CD4-positive, alpha-beta memory T cell (primary cell): ENCODE results near the gene PCYT2. TPM values are rescaled to one million over a fixed set of nuclear protein-coding genes. Genes with fewer than 3 reads are reported as not detected.
A peak's percentile ranks its signal among the peaks of the same experiment; 100 is the strongest.

ENCODE experiments used
- CTCF ChIA-PET: fragments of 350-600 bp; sonication (Branson Sonifier 250); formaldehyde crosslinking; loops from one replicate; lab custom pipeline; 2021; ENCODE audit warnings: inconsistent platforms; ENCODE audit not compliant: partially characterized antibody; lab: Charles Lee
- POLR2A ChIA-PET: fragments of 350-600 bp; sonication (Branson Sonifier 250); formaldehyde crosslinking; loops from one replicate; lab custom pipeline; 2021; ENCODE audit not compliant: partially characterized antibody; lab: Charles Lee
- DNase-seq, 5 donors: peaks; one replicate each; pipeline versions ENCODE4 v3.0.0 to v3.0.0-alpha.2; 2020 to 2022; ENCODE audit warnings: mixed read lengths in 1 of 5
- H3K27ac ChIP-seq: one replicate; pipeline ENCODE4 v1.7.0; 2013; ENCODE audit warnings: low read depth, low read length
- H3K27me3 ChIP-seq: 2 replicates; pipeline ENCODE4 v1.7.0; 2013; ENCODE audit warnings: mild to moderate bottlenecking, low read length, moderate library complexity; ENCODE audit not compliant: insufficient read depth
- H3K36me3 ChIP-seq: 2 replicates; pipeline ENCODE4 v1.7.0; 2013; ENCODE audit warnings: mild to moderate bottlenecking, low read length, moderate library complexity; ENCODE audit not compliant: insufficient read depth
- H3K4me1 ChIP-seq: 2 replicates; pipeline ENCODE4 v1.7.0; 2013; ENCODE audit warnings: mild to moderate bottlenecking, low read length, moderate library complexity; ENCODE audit not compliant: insufficient read depth
- H3K4me3 ChIP-seq, 2 donors: one replicate each; pipeline ENCODE4 v1.7.0; 2013; ENCODE audit warnings: low read length in 2 of 2, mild to moderate bottlenecking in 1 of 2
- H3K9me3 ChIP-seq, 2 donors: one replicate each; pipeline ENCODE4 v1.7.0; 2013; ENCODE audit warnings: low read length in 2 of 2, control low read depth in 1 of 2; ENCODE audit not compliant: control insufficient read depth in 1 of 2
- H3K27ac Mint-ChIP-seq, 7 donors: one replicate each; pipeline ENCODE4 v1.8.0; 2020 to 2021; ENCODE audit warnings: mixed read lengths in 7 of 7, mild to moderate bottlenecking in 6 of 7, inconsistent platforms in 3 of 7, moderate library complexity in 3 of 7
- H3K27me3 Mint-ChIP-seq, 2 donors: one replicate each; pipeline ENCODE4 v1.8.0; 2020 to 2021; ENCODE audit warnings: mixed read lengths in 2 of 2
- H3K36me3 Mint-ChIP-seq, 2 donors: one replicate each; pipeline ENCODE4 v1.8.0; 2020 to 2021; ENCODE audit warnings: mixed read lengths in 2 of 2, inconsistent platforms in 1 of 2, mild to moderate bottlenecking in 1 of 2
- H3K4me1 Mint-ChIP-seq, 4 donors: one replicate each; pipeline ENCODE4 v1.8.0; 2020 to 2021; ENCODE audit warnings: mixed read lengths in 4 of 4, mild to moderate bottlenecking in 1 of 4
- H3K4me3 Mint-ChIP-seq, 8 donors: one replicate each; pipeline ENCODE4 v1.8.0; 2020 to 2021; ENCODE audit warnings: mixed read lengths in 8 of 8, mild to moderate bottlenecking in 7 of 8, moderate library complexity in 6 of 8, inconsistent platforms in 3 of 8
- H3K9me3 Mint-ChIP-seq, 8 donors: one replicate each; pipeline ENCODE4 v1.8.0; 2020 to 2021; ENCODE audit warnings: mixed read lengths in 8 of 8, mild to moderate bottlenecking in 5 of 8, inconsistent platforms in 3 of 8, moderate library complexity in 1 of 8
- intact Hi-C: fragments of 100-400 bp; cut with micrococcal nuclease; formaldehyde crosslinking; loops from one replicate; pipeline ENCODE4 v1.15.1; 2023
- polyA plus RNA-seq, 2 donors: library from polyadenylated mRNA; unstranded; fragments of 300-500 nt; fragmentation: Illumina TruSeq; gene quantifications; one replicate each; pipeline ENCODE4 v1.2.3, GENCODE V29; 2021
- total RNA-seq, 2 experiments: library from RNA; stranded (reverse); gene quantifications; one replicate each; pipeline ENCODE4 v1.2.3, GENCODE V29; 2021

PCYT2 gene
- total and polyA plus RNA-seq, 4 experiments from 2014 or later, result 27.8 to 48.3 (median 36.9) TPM

DNA sequence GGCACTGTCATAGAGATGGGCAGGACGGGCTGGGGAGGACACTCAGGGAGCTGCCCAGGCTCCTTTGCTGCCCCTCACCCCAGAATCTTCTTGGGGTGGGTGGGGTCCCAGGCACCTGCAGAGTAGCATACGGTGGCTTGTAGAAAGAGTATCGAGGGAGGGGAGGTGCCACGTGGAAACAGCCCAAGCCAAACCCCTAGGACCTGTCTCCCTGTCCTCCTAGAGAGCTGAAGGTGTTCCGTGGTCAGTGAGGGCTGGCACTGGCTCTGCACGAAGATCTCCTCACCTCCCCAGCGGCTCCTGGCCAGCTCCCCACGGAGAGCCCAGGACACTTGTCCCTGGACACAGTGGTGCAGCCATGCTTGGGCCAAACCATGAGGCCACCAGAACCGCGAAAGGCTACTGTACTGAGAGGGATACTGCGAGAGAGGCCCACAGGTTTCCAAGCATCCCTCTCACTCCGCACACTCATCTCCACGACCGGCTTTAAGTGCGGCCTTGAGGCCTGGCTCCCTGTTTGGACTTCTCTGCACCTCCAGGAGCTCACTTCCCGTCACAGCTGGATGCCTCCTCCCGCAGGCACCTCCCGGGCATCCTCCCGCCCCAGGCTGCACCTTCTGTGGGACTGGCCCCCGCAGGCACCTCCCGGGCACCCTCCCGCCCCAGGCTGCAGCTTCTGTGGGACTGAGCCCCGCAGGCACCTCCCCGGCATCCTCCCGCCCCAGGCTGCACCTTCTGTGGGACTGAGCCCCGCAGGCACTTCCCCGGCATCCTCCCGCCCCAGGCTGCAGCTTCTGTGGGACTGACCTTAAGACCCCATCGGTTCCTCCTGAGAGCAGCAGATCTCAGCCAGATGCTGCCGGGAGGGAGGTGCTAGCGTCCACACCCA, 18.3 kb upstream of the PCYT2 start:
- no peak for DNase-seq
- CTCF ChIA-PET, result interaction anchor here (0.6 to 1.2 kb wide), 2 partner anchors 225 to 335 kb away, joined by 3 to 4 read pairs; no protein-coding TSS in a partner anchor
- peaks cover 0 to 9% of the 10 kb centered on the region in 2 donors for H3K27me3 Mint-ChIP-seq
- H3K9me3 ChIP-seq, result no peaks in the 10 kb centered on the region
- H3K27ac Mint-ChIP-seq, result peak overlapping the region in 1 of 7 donors; percentile 62
- peak overlapping the region in 6 of 8 donors; percentile 34 to 75 (median 52) for H3K4me3 Mint-ChIP-seq
- POLR2A ChIA-PET, result interaction anchor here (1.0 kb wide), 1 partner anchor 12 kb away, joined by 5 read pairs; no protein-coding TSS in a partner anchor
- H3K36me3 ChIP-seq, result no peaks in the 10 kb centered on the region
- peaks cover 10% of the 10 kb centered on the region for H3K27me3 ChIP-seq
- peaks cover 9 to 22% (median 16%) of the 10 kb centered on the region in 4 donors for H3K4me1 Mint-ChIP-seq
- H3K27ac ChIP-seq, result no peak overlapping the region
- no peaks in the 10 kb centered on the region for H3K9me3 Mint-ChIP-seq
- intact Hi-C loops, result loop anchor here (10.0 kb wide), 1 partner anchor 835 kb away; no protein-coding TSS in a partner anchor
- no peak overlapping the region for H3K4me3 ChIP-seq
- peaks cover 33% of the 10 kb centered on the region for H3K4me1 ChIP-seq
- H3K36me3 Mint-ChIP-seq, result no peaks in the 10 kb centered on the region

DNA sequence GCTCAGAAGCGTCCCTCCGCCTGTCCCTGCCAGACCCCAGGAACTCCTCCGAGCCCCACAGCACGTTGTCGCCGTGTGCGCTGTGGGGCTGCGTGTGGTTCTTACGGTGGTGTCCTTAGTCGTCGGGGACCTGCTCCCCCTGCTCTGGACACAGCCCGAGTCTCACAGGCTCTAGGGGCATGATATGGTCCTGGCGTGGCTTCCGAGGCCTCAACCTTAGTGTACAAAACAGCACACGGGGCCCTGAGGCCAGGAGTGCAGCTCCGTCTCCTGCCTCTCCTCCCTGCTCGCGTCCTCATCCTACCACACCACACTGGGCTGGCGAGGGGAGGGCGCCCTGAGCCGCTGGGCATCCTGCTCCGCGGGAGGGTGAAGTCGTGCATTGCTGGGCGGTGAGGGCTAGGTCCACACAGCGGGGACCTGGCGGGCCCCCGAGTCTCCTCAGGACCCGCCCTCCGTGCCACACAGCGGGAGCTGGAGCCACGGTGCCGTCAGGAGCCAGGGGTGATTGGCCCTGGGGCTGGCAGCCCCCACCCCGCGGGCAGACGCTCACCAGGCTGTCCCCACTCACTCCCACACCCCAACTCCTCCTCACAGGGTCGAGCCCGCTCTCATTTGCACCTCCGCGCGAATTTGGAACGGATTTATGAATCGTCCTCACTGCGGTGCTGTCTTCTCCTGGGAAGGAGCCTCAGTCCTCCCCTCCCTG, 17.5 kb upstream of the PCYT2 start:
- Histone ChIP-seq H3K4me1 (peaks cover 41% of the 10 kb centered on the region), H3K36me3 (no peaks in the 10 kb centered on the region), H3K27ac (no peak overlapping the region), H3K9me3 (no peaks in the 10 kb centered on the region), H3K4me3 (peak overlapping the region in 1 of 2 donors; percentile 45), H3K27me3 (peaks cover 10% of the 10 kb centered on the region)
- H3K4me1 Mint-ChIP-seq, result peaks cover 10 to 27% (median 20%) of the 10 kb centered on the region in 4 donors
- intact Hi-C loops, result loop anchor here (1.0 to 10.0 kb wide), 2 partner anchors 9 to 834 kb away; partner anchors contain the start of gene PYCR1
- peak overlapping the region; percentile 20 to 75 (median 56) for H3K4me3 Mint-ChIP-seq
- no peak for DNase-seq
- CTCF ChIA-PET, result interaction anchor here (0.6 kb wide), 1 partner anchor 336 kb away, joined by 3 read pairs; no protein-coding TSS in a partner anchor
- H3K27ac Mint-ChIP-seq, result peak overlapping the region in 2 of 7 donors; percentile 62
- POLR2A ChIA-PET, result interaction anchor here (0.9 to 4.2 kb wide), 6 partner anchors 9 to 95 kb away, joined by 3 to 40 read pairs (median 17); partner anchors contain the start of genes ALYREF, ANAPC11, ARHGDIA and MCRIP1
- H3K9me3 Mint-ChIP-seq, result no peaks in the 10 kb centered on the region
- H3K27me3 Mint-ChIP-seq, result peaks cover 0 to 6% of the 10 kb centered on the region in 2 donors
- no peaks in the 10 kb centered on the region for H3K36me3 Mint-ChIP-seq

DNA sequence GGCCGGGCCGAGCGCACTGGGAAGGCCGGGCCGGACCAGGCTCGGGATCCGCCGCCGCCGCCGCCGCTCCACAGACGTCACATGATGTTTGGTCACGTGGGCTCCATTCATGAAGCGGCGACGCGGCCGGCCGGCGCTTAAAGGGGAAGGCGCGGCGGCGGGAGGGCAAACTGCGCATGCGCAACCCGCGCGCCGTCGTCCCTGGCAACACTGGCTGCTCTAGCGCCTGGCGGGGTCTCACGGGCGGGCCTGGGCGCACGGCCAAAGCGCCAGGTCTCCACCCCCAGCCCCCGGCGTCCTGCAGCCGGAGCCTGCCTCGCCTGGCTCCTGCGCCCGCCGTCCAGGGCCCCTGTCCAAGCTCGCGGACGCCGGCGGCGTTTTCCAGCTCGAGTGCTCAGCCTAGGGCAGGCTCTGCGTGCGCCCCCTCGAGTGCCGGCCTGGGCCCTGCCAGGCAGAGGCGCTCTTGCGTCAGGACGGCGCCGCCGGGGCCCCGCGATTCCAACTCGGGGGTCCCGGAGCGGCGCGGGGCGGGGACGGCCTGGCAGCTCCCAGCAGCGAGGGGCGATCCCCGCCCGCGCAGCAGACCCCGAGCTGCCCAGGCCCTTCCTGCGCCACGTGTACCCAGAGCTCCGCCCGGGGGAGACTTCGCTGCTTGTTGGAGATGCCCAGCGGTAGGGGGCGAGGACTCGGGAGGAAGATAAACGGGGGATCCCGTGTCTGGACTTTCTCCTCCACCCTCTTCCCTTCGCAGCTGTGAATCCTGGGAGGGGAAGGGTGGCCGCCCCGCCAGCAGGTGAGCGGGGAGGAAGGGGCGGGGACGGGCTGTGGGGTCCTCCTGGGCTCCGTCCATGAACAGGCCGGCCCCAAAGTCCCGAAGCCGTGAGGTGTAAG, 16.7 kb upstream of the PCYT2 start, which contains the start of gene MAFG:
MAFG (minus strand) TSS at position 83 of the 891 bp plus-strand sequence. CDS start 4,550 bp downstream, outside the sequence.
- peak within 1 kb of the TSS; percentile 47 to 60 for H3K4me3 ChIP-seq
- peaks cover 0 to 6% of the 10 kb centered on the region in 2 donors for H3K27me3 Mint-ChIP-seq
- ChIA-PET CTCF (interaction anchor here (0.8 to 0.9 kb wide), 2 partner anchors 11 to 58 kb away, joined by 3 to 4 read pairs; no protein-coding TSS in a partner anchor), POLR2A (interaction anchor here (0.6 to 4.2 kb wide), 10 partner anchors 9 to 106 kb away, joined by 3 to 40 read pairs (median 6); partner anchors contain the start of genes ALYREF, ANAPC11, ARHGDIA and ASPSCR1)
- H3K9me3 ChIP-seq, result no peaks in the 10 kb centered on the region
- H3K27me3 ChIP-seq, result peaks cover 10% of the 10 kb centered on the region
- peak within 1 kb of the TSS; percentile 68 for H3K27ac ChIP-seq
- intact Hi-C loops, result loop anchor here (1.0 to 10.0 kb wide), 5 partner anchors 9 to 833 kb away; partner anchors contain the start of genes ALYREF, ANAPC11, P4HB and PYCR1
- H3K36me3 ChIP-seq, result no peaks in the 10 kb centered on the region
- H3K4me3 Mint-ChIP-seq, result peak within 1 kb of the TSS; percentile 81 to 90 (median 84)
- DNase-seq, result peak; percentile 85 to 92 (median 90)
- peaks cover 43% of the 10 kb centered on the region for H3K4me1 ChIP-seq
- H3K4me1 Mint-ChIP-seq, result peaks cover 12 to 27% (median 20%) of the 10 kb centered on the region in 4 donors
- no peaks in the 10 kb centered on the region for H3K36me3 Mint-ChIP-seq
- peak within 1 kb of the TSS; percentile 84 to 97 (median 90) for H3K27ac Mint-ChIP-seq
- H3K9me3 Mint-ChIP-seq, result no peaks in the 10 kb centered on the region

DNA sequence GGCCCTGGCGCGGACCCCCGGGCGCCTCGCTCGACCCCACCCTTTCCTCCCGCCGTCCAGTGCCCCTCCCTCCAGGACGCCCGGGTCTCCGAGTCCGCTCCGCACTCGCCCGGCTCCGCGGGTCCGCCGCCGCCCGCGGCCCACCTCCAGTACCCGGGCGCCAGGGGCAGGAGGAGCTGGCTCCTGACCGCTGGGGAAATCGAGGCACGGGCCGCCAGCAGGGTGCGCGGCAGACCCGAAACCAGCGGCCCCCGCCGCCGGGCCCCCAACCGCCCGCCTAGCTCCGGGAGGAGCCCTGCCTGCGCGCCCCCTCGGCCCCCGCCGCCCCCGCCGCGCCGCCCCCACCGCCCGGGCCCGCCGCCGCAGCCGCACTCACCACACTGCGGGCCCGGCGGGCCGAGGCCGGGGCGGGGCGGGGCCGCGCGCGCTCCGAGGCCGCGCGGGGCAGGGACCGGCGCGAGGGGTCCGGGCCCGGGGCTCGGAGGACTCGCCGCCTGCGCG, 16.0 kb upstream of the PCYT2 start:
- no peak for DNase-seq
- ChIA-PET CTCF (interaction anchor here (0.8 to 0.9 kb wide), 2 partner anchors 10 to 57 kb away, joined by 3 to 4 read pairs; no protein-coding TSS in a partner anchor), POLR2A (interaction anchor here (0.6 to 4.2 kb wide), 12 partner anchors 10 to 365 kb away, joined by 3 to 40 read pairs (median 8); partner anchors contain the start of genes ALYREF, ANAPC11, ARHGDIA and ASPSCR1)
- Mint-ChIP-seq H3K9me3 (no peaks in the 10 kb centered on the region), H3K4me1 (peaks cover 12 to 27% (median 20%) of the 10 kb centered on the region in 4 donors), H3K27me3 (peaks cover 0 to 6% of the 10 kb centered on the region in 2 donors), H3K36me3 (no peaks in the 10 kb centered on the region), H3K27ac (peak overlapping the region in 5 of 7 donors; percentile 46 to 89 (median 76)), H3K4me3 (peak overlapping the region in 3 of 8 donors; percentile 70 to 79 (median 78))
- H3K27ac ChIP-seq, result peak overlapping the region; percentile 68
- H3K36me3 ChIP-seq, result no peaks in the 10 kb centered on the region
- H3K4me1 ChIP-seq, result peaks cover 43% of the 10 kb centered on the region
- peak overlapping the region; percentile 47 to 60 for H3K4me3 ChIP-seq
- intact Hi-C loops, result loop anchor here (1.0 to 10.0 kb wide), 4 partner anchors 9 to 832 kb away; partner anchors contain the start of genes ALYREF, ANAPC11, P4HB and SIRT7
- no peaks in the 10 kb centered on the region for H3K9me3 ChIP-seq
- peaks cover 10% of the 10 kb centered on the region for H3K27me3 ChIP-seq

DNA sequence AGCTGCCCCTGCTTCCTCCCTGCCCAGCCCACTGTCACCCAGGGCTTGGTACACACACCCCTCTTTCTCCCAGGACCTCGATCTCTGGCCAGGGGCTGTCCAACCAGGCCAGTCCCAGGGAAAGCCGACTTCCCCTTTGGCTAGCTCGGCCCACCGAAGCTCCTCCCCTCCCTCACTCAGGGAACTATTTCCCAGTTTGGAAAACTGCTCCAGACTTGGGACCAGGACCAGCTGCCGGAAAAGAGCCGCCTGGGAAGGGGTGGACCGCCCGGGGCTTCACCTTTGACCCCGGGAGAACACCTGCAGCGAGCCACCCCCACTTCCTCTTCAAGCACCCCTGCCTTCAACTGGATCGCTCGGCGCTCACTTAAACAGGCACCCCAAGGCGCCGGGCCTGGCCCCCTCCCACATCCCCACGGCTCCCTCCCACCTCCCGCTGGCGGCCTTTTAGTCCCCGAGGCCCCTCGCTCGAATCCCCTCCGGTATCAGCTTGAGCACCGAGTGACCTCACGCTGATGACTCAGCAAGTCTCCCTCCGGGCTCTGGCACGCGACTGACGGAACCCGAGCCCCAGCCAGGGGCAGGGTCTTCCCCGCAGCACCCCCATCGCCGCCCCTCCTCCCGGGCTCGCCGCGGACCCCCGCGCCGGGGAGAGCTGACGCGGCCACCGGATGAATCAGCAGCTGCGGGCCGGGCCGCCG, 15.4 kb upstream of the PCYT2 start:
- Mint-ChIP-seq H3K27me3 (peaks cover 0 to 4% of the 10 kb centered on the region in 2 donors), H3K4me1 (peaks cover 12 to 27% (median 20%) of the 10 kb centered on the region in 4 donors), H3K36me3 (no peaks in the 10 kb centered on the region), H3K4me3 (peak overlapping the region; percentile 81 to 90 (median 84)), H3K27ac (peak overlapping the region; percentile 84 to 97 (median 90)), H3K9me3 (no peaks in the 10 kb centered on the region)
- Histone ChIP-seq H3K27me3 (peaks cover 10% of the 10 kb centered on the region), H3K4me3 (peak overlapping the region; percentile 47 to 60), H3K9me3 (no peaks in the 10 kb centered on the region), H3K4me1 (peaks cover 43% of the 10 kb centered on the region), H3K36me3 (no peaks in the 10 kb centered on the region), H3K27ac (peak overlapping the region; percentile 68)
- CTCF ChIA-PET, result interaction anchor here (0.9 kb wide), 1 partner anchor 14 kb away, joined by 3 read pairs; no protein-coding TSS in a partner anchor
- peak; percentile 42 to 77 (median 45) for DNase-seq
- intact Hi-C loops, result loop anchor here (1.0 to 10.0 kb wide), 4 partner anchors 8 to 832 kb away; partner anchors contain the start of genes ALYREF, ANAPC11, P4HB and SIRT7
- POLR2A ChIA-PET, result interaction anchor here (0.6 to 4.2 kb wide), 11 partner anchors 8 to 376 kb away, joined by 3 to 40 read pairs (median 5); partner anchors contain the start of genes ARHGDIA, CENPX, LRRC45 and PCYT2
